Right lobe of liver (tissue), 6 donors: ENCODE measurements around the gene EMP3. TPM values are rescaled to one million over a fixed set of nuclear protein-coding genes. Genes with fewer than 3 reads are reported as not detected.

Experiments used
- ATAC-seq, 4 donors: fragments of 200-7000 bp; cut with Tn5 transposase; one replicate each; pipeline ENCODE4 v1.9.1; 2020; ENCODE audit warnings: mild to moderate bottlenecking in 4 of 4, moderate library complexity in 4 of 4
- DNase-seq, 3 donors: peaks; one replicate each; pipeline ENCODE4 v3.0.0-alpha.2; 2020
- H3K27ac ChIP-seq, 3 donors: fragments of 200-600 bp; one replicate each; pipeline ENCODE4 v1.8.0; 2022
- H3K27me3 ChIP-seq, 2 donors: fragments of 200-600 bp; one replicate each; pipeline ENCODE4 v1.8.0; 2022
- H3K36me3 ChIP-seq, 4 donors: fragments of 200-600 bp; sonication (generic) in 1 of 4; one replicate each; pipeline versions ENCODE4 v1.5.1 to v1.8.0; 2017 to 2022; ENCODE audit warnings: control low read depth in 1 of 4
- H3K4me1 ChIP-seq, 4 donors: fragments of 200-600 bp; sonication (generic) in 1 of 4; one replicate each; pipeline versions ENCODE4 v1.5.1 to v1.8.0; 2017 to 2022; ENCODE audit warnings: control low read depth in 1 of 4
- H3K4me3 ChIP-seq, 3 donors: fragments of 200-600 bp; one replicate each; pipeline ENCODE4 v1.8.0; 2022
- H3K9me3 ChIP-seq, 4 donors: fragments of 200-600 bp; sonication (generic) in 1 of 4; one replicate each; pipeline versions ENCODE4 v1.5.1 to v1.8.0; 2017 to 2022; ENCODE audit warnings: control low read depth in 1 of 4
- POLR2A ChIP-seq: fragments of 450-650 bp; IDR thresholded peaks from one replicate; pipeline ENCODE4 v1.6.1; 2017; ENCODE audit warnings: antibody characterized with exemption, mild to moderate bottlenecking
- WGBS: methylation state at CpG from one replicate; pipeline ENCODE4 v1.1.6; 2018; ENCODE audit warnings: low coverage, low lambda C conversion rate; ENCODE audit not compliant: insufficient coverage; ENCODE audit errors: missing lambda C conversion rate; 5-methylcytosine and 5-hydroxymethylcytosine counted together
- intact Hi-C, 2 donors: fragments of 100-400 bp; cut with DNase I; formaldehyde crosslinking; loops; one replicate each; pipeline versions ENCODE4 v1.11.2 to v1.14.1; 2022
- long read RNA-seq: library from polyadenylated mRNA; unstranded; transcript quantifications from one replicate; pipeline ENCODE4 v2.0.0, GENCODE V29; 2019
- total RNA-seq, 6 experiments: library from RNA; depleted of rRNA in 2 of 6; stranded (reverse); fragments of >200 nt in 2 of 6; fragmentation: NEBNext Ultra II Directional in 3 of 6; extraction: Animal tissue kit (Norgen Biotek cat#: 25700) in 3 of 6; gene quantifications; one replicate each; pipeline versions ENCODE4 v1.1.0 to v1.2.4, GENCODE V29; 2016 to 2023
- TF ChIP-seq, protein P1 (sequence below), 4 donors: fragments of 200-600 bp in 3 of 4; fragments of 450-650 bp in 1 of 4; IDR thresholded peaks; one replicate each; pipeline versions ENCODE4 v1.5.1 to v1.8.0; 2016 to 2022; ENCODE audit warnings: antibody characterized with exemption in 4 of 4, mild to moderate bottlenecking in 2 of 4
- donor health status: DM: no; HTN: yes; CAD: no.
- donor health status: DM: no; HTN: no; CAD: no.
- donor health status: DM: no; HTN: no; CAD: no.
- donor health status: DM: no; HTN: yes; CAD: no.
- donor health status: DM: no; HTN: yes; CAD: no.

Gene EMP3, protein sequence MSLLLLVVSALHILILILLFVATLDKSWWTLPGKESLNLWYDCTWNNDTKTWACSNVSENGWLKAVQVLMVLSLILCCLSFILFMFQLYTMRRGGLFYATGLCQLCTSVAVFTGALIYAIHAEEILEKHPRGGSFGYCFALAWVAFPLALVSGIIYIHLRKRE
- 10 to 100 TPM in 1 of 6 experiments, 1 to 10 TPM in 5; 2.8 to 14.2 (median 5.6) TPM for total RNA-seq
- long read RNA-seq, partial matches to known transcripts: 1 of 2 reads
- long read RNA-seq, other reads (novel, unspliced or antisense): 1 of 2 reads

DNA sequence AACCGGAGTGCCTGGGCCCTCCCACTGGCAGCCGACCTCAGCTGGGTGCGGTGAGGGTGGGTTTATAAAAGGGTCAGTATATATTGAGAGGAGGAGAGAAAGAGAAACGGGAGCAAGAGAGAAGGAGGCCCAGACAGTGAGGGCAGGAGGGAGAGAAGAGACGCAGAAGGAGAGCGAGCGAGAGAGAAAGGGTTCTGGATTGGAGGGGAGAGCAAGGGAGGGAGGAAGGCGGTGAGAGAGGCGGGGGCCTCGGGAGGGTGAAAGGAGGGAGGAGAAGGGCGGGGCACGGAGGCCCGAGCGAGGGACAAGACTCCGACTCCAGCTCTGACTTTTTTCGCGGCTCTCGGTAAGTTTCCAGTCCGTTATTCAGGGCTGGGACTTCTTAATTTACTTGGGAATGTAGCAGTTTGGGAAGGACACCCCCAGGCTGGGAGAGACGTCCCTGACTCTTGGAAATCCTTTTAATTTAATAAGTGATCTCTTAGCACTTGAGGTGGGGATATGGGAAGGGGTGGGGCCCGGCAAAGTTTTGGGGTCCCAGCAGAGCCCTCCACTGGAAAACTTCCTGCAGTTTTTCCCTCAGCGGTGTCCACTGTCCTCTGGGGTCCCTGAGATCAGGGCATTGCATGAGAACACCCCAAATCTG is at the start of gene EMP3:
EMP3 (plus strand) TSS at position 288 of the 646 bp plus-strand sequence. CDS start 1,293 bp downstream, outside the sequence.
- ATAC-seq (no peak), DNase-seq (peak; percentile 57 to 72 (median 65))
- no peaks in the 10 kb centered on the region for H3K9me3 ChIP-seq
- peak within 1 kb of the TSS; percentile 58 to 60 (median 60) for H3K27ac ChIP-seq
- 7% methylated on average over 22 of the region's 22 CpGs for WGBS
- peak; percentile 38 for TF ChIP-seq POLR2A
- TF ChIP-seq, protein P1, sequence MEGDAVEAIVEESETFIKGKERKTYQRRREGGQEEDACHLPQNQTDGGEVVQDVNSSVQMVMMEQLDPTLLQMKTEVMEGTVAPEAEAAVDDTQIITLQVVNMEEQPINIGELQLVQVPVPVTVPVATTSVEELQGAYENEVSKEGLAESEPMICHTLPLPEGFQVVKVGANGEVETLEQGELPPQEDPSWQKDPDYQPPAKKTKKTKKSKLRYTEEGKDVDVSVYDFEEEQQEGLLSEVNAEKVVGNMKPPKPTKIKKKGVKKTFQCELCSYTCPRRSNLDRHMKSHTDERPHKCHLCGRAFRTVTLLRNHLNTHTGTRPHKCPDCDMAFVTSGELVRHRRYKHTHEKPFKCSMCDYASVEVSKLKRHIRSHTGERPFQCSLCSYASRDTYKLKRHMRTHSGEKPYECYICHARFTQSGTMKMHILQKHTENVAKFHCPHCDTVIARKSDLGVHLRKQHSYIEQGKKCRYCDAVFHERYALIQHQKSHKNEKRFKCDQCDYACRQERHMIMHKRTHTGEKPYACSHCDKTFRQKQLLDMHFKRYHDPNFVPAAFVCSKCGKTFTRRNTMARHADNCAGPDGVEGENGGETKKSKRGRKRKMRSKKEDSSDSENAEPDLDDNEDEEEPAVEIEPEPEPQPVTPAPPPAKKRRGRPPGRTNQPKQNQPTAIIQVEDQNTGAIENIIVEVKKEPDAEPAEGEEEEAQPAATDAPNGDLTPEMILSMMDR (IDR thresholded peaks at IDR 0.05): no peak
- H3K27me3 ChIP-seq: no peaks in the 10 kb centered on the region
- H3K36me3 ChIP-seq: no peaks in the 10 kb centered on the region
- H3K4me3 ChIP-seq: peak within 1 kb of the TSS; percentile 26 to 44 (median 27)
- intact Hi-C loops: no loop called here
- no peaks in the 10 kb centered on the region for H3K4me1 ChIP-seq

DNA sequence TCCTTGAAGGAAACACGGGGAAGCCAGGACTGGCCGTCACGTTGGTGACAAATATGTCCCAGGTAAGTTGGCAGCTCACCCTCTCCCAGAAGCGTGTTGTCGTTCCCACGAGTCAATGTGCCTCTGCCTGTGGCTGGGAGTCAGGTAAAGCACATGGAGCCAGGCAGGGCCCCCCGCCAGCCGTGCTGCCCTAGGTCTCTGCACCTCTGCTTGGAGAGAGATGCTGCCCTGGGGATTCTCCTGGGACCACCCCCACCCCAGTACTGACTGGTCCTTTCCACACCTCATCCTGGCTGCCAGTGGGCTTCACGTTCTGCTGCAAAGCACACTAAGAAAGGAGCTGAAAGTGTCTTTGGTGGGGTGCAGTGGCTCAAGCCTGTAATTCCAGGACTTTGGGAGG is 45.6 kb upstream of the EMP3 start:
- intact Hi-C loops: no loop called here
- TF ChIP-seq, protein P1 (IDR thresholded peaks at IDR 0.05): no peak
- no peak for TF ChIP-seq POLR2A
- Histone ChIP-seq H3K27me3 (no peaks in the 10 kb centered on the region), H3K27ac (no peak overlapping the region), H3K36me3 (no peaks in the 10 kb centered on the region), H3K4me3 (no peak overlapping the region), H3K4me1 (no peaks in the 10 kb centered on the region), H3K9me3 (no peaks in the 10 kb centered on the region)
- DNase-seq: peak in 1 of 3 donors; percentile 42
- WGBS: no CpG with 5 or more reads among the region's 9 CpGs
- ATAC-seq: no peak

DNA sequence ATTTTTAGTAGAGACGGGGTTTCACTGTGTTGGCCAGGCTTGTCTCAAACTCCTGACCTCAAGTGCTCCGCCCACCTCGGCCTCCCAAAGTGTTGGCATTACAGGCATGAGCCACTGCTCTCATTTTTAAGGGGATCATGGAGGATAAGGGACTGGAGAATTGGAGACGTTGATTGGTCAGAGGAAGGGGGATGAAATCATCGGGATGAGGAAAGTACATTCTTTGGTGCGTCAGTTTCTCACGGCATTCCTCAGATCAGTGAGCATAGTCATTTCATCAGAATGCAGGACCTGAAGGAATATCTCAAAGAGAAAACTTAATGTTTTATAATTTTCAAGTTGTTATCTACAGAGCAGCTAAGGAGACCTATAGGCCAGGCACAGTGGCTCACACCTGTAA is 41.4 kb upstream of the EMP3 start:
- no peaks in the 10 kb centered on the region for H3K4me1 ChIP-seq
- no peaks in the 10 kb centered on the region for H3K36me3 ChIP-seq
- DNase-seq (no peak), ATAC-seq (no peak)
- WGBS: 73% methylated on average over 7 of the region's 7 CpGs
- no peak for TF ChIP-seq POLR2A
- TF ChIP-seq, protein P1 (IDR thresholded peaks at IDR 0.05): no peak
- H3K4me3 ChIP-seq: no peak overlapping the region
- H3K27ac ChIP-seq: no peak overlapping the region
- intact Hi-C loops: no loop called here
- no peaks in the 10 kb centered on the region for H3K27me3 ChIP-seq
- H3K9me3 ChIP-seq: peaks cover 0 to 7% (median 0%) of the 10 kb centered on the region in 4 donors

DNA sequence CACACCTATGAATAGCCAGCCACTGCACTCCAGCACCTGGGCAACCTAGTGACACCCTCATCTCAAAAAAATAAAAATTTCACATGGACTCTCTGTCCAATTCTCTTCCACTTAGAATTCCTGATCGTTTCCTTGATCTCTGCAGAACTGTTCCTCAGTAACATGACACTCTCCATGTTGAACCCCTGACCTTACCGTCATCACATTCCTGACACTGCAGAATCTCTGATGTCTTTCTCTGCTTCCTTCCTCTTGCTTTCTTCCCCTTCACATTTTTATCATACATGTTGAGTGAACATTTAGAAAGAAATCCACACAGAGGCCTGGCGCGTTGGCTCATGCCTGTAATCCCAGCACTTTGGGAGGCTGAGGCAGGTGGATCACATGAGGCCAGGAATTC is 40.5 kb upstream of the EMP3 start:
- no peaks in the 10 kb centered on the region for H3K27me3 ChIP-seq
- TF ChIP-seq POLR2A: no peak
- TF ChIP-seq, protein P1 (IDR thresholded peaks at IDR 0.05): no peak
- H3K36me3 ChIP-seq: no peaks in the 10 kb centered on the region
- DNase-seq (no peak), ATAC-seq (no peak)
- no peak overlapping the region for H3K4me3 ChIP-seq
- peaks cover 0 to 7% (median 0%) of the 10 kb centered on the region in 4 donors for H3K9me3 ChIP-seq
- H3K4me1 ChIP-seq: no peaks in the 10 kb centered on the region
- intact Hi-C loops: no loop called here
- no peak overlapping the region for H3K27ac ChIP-seq
- 62% methylated on average over 4 of the region's 4 CpGs for WGBS
